Eye (tissue), 1 donor: ENCODE data around the gene DHRS4.
A peak's percentile ranks its signal among the peaks of the same experiment; 100 is the strongest.
"Not testable (repeated sequence)": the region's sequence is repeated elsewhere in the genome, so short reads cannot be mapped to it uniquely, and the experiment has no call there.

ENCODE experiments used
- DNase-seq: peaks from one replicate; pipeline ENCODE4 v3.0.0-alpha.2; 2015

Gene DHRS4

DNA sequence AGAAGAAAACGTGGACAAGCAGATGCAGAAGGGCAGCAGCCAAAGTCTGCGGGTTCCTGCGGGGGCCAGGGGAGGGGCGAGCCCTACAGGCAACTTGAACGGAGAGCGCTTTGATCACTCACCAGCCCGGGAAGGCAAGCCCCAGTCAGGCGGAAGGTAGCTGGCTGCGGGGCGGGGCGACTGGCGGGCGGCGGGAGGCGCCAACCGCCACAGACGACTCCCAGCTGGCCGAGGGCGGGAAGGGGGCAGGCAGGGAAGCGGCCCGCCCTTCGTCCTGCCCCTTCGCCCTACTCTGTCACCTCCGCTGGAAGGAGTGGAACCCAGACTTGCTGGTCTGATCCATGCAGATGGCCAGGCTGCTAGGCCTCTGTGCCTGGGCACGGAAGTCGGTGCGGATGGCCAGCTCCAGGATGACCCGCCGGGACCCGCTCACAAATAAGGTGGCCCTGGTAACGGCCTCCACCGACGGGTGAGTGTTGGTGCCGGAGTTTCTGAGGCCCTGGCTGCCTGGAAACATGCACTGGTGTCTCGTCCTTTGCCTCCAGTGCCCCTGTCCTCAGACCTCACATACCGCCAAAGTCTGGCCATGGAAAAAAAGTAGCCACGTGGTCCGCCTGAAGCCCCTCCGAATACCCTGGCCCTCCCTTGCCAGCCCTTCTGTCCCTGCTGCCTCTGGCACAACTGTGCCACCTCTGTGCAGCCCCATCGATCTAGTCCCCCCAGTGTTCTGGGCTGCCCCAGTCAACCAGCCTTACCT, 35.2 kb downstream of the DHRS4 start, which contains the start of gene DHRS4L2:
DHRS4L2 (plus strand) TSS at position 323 of the 757 bp plus-strand sequence; CDS start at position 342, 19 bp downstream.
- DNase-seq: peak; percentile 92

DNA sequence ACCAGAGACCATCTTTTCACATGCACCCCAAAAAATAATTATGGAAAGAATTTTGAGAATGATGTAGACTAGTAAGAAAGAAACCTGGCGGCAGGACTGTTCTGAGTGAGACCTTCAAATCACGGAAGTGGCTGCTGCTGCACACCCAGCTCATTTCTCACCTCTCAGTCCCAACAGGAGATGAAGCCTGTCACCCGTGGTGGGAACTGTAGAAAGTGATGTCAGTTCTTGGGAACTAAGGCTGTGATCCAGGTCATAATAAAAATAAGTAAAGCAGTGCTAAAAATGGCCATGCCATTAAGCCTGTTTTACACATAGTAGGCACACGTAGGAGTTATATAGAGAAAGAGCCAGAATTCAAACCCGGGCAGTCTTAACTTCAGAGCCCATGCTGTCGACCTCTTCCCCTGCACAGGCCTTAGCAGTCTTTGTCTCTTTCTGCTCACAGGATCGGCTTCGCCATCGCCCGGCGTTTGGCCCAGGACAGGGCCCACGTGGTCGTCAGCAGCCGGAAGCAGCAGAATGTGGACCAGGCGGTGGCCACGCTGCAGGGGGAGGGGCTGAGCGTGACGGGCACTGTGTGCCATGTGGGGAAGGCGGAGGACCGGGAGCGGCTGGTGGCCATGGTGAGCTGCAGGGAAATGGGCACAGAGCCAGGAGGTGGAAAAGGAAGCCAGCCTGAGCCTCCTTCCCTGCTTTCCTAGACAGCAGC, 36.3 kb downstream of the DHRS4 start:
- not testable (repeated sequence) for DNase-seq

DNA sequence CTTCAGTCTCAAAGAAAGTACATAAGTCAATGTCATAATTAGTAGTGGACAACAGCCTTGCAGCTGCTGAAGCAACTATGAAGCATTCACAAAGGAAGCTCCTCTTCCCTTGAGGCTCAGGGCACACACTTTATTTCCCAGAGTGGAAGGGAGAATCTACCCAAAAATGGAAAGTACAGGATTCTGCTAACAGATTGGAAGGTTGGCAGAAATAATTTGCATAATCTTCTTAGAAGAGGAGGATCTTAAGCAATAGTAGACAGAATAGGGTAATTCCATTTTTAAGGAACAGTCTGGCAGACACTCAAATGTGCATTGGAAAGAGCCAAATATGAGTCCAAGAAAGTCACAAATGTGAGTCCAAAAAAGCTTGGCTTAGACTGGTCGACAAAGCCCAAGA, 37.4 kb downstream of the DHRS4 start:
- DNase-seq: not testable (repeated sequence)

DNA sequence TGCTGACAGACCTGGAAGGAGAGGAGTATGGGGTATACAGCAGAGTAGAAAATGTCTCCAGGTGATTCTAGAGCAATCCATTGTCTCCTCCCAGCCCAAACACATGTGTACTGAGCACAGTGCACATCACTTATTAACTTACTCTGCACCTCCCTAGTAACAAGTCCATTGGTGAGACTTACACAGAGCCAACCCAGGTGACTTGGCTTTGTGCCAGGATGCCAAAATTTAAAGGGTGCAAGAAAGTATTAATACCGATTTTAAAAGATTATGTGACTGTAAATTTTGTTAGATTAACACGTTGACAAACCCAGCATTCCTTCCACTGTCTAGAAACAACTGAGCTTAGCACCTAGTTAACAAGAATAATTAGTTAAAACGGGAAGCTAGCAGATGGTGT, 39.5 kb downstream of the DHRS4 start:
- not testable (repeated sequence) for DNase-seq

DNA sequence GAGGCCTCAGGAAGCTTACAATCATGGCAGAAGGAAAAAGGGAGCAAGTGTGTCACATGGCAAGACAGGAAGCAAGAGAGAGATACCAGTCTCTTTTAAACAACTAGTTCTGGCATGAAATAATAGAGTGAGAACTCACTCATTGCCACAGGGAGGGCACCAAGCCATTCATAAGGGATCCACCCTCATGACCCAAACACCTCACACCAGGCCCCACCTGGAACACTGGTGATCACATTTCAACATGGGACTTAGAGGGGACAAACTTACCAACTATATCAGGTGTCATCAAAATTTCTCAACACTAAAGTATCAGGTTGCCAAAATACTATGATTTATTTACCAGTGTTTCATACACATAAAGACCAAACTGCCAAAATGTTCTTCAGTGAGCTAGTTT, 42.4 kb downstream of the DHRS4 start:
- DNase-seq: not testable (repeated sequence)

DNA sequence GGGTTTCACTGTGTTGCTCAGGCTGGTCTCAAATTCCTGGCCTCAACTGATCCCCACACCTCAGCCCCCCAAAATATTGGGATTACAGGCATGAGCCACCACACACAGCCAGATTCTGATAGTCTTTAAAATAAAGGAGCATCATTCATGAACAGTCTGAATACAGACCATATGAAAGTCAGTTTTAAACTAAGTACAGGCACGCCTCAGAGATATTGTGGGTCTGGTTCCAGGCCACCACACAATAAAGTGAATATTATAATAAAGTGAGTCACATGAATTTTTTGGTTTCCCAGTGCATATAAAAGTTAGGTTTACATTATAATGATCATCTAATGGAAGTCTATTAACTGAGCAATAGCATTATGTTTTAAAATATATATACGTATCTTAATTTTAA, 43.3 kb downstream of the DHRS4 start:
- not testable (repeated sequence) for DNase-seq

DNA sequence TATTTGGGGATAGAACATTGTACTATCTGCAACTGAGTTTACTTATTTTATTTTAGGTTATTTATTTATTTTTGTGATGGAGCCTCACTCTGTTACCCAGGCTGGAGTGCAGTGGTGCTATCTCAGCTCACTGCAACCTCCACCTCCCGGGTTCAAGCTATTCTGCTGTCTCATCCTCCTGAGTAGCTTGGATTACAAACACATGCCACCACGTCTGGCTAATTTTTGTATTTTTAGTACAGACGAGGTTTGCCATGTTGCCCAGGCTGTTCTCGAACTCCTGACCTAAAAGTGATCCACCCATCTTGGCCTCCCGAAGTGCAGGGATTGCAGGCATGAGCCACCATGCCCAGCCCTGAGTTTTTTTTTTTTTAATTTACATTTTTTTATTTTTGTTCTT, 46.1 kb downstream of the DHRS4 start:
- DNase-seq: not testable (repeated sequence)

DNA sequence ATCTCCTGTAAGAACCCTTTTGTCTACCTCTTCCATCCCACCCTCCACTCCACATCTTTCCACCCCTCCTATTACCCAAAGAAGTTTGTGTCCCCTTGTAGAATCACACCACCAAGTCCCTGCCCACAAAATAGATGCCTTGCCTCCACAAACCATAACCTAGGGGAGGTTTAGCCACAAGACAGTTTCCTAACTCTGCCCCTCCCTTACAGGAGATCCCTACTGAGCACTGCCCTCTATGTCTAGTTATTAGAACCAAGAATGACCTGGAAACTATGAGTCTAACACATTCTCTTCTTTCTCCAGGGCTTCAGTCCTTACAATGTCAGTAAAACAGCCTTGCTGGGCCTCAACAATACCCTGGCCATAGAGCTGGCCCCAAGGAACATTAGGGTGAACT, 47.5 kb downstream of the DHRS4 start:
- not testable (repeated sequence) for DNase-seq

DNA sequence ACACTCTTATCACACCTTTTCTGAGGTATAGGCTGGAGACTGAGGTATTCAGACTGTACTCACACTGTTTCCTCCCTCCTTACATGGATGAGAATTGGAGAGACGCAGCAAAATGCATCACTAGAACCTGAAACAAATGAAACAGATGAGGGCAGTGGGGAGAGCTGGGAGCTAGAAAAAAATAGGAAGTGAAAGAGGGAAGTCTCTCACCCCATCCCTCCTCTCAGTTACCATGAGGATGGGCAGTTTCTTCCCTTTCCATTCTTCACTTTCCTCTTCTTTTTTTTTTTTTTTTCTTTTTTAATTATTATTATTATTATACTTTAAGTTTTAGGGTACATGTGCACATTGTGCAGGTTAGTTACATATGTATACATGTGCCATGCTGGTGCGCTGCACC, 48.1 kb downstream of the DHRS4 start:
- DNase-seq: not testable (repeated sequence)

DNA sequence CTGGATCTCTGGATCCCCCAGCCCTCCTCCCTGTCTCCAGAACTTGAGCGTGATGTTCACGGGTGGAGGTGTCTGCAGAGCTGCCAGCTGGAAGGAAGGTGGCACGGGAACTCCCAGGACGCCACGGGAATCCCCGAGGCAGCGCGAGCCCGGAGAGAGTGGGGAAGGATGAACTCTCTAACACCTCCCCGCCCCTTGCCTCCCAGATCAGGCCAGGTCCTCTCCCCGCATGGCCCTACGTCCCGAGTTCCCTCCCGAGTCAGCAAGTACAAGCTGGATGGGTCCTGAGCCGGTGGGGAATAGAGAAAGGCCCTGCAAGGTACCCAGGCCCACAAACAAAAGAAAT, 52.9 kb downstream of the DHRS4 start:
- not testable (repeated sequence) for DNase-seq

DNA sequence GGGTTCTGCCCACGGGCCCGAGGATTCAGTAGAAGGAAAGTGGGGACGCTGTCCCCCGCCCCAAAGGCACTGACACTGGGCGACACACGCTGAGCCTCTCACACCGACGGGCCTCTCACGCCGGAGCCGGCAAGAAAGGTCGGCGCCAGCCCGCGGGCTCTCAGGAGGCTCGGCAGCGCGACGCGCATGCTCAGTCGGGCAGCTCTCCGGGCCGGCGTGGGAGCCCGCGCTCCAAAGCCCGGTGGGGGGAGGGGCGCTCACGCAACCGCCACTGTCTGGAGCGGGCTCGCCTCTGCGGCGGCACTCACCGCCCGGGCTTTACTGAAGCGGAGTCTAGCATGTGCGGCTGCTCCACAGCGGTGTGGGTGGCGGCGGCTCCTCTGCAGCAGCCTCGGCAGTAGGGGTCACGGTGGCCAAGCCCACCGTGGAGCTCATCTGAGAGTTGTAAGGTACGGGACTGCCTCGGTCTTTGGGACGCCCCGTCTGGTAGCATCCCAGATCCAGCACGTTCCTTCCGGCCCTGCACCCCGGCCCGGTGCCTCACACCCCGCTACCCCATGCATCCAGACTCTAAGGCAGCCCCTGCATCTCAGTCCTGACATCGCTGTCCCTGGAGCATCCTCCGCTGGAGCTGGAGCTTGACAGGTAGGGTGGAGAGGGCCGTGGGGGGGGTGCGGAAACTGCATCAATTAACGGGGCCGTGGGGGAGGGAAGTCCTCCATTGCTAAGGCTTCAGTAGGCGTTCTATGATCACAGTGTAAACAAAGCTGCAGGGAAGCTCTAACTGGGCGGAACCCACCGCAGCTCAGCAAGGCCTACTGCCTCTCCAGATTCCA, 53.5 kb downstream of the DHRS4 start:
- peak; percentile 86 for DNase-seq

DNA sequence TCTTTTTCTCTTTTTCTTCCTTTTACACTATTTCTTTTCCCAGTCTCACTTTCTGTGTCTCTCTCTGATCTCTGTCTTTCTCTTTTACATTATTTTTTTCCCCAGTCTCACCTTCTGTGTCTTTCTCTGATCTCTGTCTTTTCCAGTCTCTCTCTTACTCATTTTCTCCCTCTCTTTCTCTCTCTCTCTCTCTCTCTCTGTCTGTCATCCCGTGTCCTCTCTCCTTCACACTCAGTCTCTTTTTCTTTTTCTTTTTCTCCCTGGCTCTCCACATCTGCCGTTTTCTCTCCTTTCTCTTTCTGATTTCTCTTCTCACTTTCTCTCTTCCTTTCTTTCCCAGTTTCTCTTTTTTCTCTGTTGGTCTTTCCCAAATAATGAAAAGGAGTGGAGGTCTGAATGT, 57.5 kb downstream of the DHRS4 start:
- no peak for DNase-seq

DNA sequence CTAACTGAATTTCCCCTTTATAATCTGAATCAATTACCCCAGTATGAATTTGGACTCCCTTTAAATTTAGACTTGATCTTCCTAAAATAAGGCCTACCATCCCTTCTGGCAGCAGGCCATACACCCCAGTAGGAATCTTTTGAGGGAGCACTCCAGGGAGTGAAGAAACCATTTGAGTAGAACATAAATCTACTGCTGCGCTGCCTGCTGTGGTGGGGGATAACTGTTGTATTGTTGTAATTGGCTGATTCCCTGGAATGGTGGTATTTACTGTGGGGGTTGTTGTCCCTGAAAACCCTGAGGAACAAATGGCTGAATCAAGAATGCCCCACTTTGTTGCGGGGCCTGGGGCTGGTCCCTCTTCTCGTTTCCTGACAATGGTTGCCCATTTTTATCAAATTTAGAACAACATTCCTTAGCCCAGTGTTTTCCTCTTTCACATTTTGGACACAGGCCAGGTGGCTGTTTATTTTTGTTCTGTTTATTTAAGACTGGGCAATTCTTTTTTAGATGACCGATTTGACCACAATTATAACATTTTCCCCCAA, 59.2 kb downstream of the DHRS4 start:
- DNase-seq: not testable (repeated sequence)

DNA sequence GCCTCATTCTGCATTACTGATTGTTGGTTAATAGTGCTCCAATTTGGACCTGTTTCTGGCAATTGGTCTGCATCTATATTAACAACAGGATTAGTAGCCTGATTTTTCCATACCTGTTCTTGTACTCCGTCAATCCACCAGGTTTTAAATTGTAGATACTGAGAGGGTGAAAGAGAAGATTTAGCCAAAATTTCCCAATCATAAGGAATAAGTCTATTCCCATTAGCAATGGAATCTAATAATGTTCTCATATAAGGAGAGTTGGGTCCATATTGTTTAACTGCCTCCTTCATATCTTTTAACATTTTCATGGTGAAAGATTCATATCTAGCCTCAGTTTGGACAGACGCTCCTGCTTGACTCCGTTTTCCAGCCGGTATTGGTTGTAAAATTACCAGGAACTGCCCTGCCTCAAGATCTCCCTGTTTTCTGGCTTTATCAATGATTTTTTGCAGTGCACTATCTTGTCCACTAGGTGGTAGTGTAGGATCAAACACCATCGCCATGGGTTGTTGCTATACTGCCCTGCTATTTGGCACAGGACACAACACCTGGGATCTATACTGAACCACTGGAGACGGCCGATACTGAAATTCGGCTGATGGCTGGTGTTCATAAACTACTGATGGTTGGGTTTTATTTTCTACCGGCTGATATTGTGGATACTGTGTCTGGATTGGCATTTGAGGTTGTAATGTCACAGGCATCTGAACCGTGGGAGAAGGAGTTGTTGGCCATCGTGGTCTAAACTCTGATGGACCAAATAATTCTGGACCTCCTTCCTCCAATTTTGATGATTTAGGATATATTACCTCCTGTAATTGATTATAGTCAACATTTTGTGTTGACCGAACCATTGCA, 60.3 kb downstream of the DHRS4 start:
- DNase-seq: peak; percentile 87

DNA sequence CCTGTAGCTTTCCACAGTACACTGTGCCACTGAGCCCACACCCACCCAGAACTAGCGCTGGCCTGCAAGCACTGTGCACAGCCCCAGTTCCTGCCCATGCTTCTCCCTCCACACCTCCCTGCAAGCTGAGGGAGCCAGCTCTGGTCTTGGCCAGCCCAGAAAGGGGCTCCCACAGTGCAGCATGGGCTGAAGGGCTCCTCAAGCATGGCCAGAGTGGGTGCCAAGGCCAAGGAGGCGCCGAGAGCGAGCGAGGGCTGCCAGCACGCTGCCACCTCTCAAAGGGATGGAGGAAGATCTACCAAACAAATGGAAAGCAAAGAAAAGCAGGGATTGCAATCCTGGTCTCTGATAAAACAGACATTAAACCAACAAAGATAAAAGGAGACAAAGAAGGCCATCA, 62.2 kb downstream of the DHRS4 start:
- DNase-seq: not testable (repeated sequence)
